ENCODE measurements around the gene RNF125.
A peak's percentile ranks its signal among the peaks of the same experiment; 100 is the strongest.

RNF125 gene
- long read RNA-seq, full-length matches to known transcripts = 70 of 103 reads
- long read RNA-seq, partial matches to known transcripts = 3 of 103 reads
- long read RNA-seq, other reads (novel, unspliced or antisense) = 30 of 103 reads

DNA sequence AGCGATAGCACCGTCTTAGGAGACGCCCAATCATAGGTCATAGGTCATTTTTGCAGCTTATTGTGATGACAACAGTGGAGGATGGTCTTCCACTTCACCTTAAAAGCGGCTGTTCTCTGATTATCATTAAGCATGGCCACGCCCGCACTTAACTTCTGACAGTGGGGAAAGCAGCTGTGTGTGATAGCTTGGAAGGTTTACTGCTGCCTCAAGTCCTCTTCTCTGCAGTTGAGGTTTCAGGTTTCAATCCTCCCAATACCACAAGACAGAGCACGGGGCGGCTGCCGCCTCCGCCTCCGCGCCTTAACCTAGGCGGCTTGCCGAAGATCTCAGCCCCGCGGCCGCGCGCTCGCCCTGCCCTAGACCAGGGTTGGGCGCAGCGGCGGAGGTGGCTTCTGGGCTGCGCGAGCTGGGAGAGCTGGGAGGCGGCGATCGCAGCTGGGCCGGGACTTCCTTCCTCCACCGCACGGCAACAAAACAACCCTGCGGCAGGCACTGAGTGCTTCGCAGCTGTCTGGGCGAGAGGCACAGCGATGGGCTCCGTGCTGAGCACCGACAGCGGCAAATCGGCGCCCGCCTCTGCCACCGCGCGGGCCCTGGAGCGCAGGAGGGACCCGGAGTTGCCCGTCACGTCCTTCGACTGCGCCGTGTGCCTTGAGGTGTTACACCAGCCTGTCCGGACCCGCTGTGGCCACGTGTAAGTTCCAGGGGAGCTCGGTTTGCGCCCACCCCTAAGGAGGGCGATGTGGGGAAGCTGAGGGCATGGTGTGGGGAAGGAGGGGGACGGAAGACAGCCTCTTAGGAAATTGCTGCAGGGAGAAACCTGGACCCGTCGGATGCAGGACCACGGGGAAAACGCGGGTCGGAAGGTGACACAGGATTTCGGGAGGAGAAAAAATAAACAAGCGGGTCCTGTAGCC is at the start of gene RNF125:
Gene RNF125, plus strand, starts transcription at position 495 of the 920 bp plus-strand sequence. Its CDS starts 39 bp downstream, at position 534.
- peak; percentile 75 to 96 for DNase-seq (ENCODE audit: low read depth in 1 of 2, low spot score in 1 of 2)
- Histone ChIP-seq H3K27ac (replicated peaks) (peak within 1 kb of the TSS; percentile 80), H3K27me3 (ENCODE audit: insufficient read depth, poor library complexity, severe bottlenecking) (no peaks in the 10 kb centered on the region), H3K4me3 (replicated peaks; ENCODE audit: insufficient read depth, low read length) (peak within 1 kb of the TSS; percentile 69)
- TF ChIP-seq CTCF (IDR thresholded peaks at IDR 0.05; ENCODE audit: insufficient read depth, low read length) = no peak
- peak; percentile 80 for TF ChIP-seq SPI1 (IDR thresholded peaks at IDR 0.05; ENCODE audit: borderline replicate concordance, low read depth)
- TF ChIP-seq REST (IDR thresholded peaks at IDR 0.05; ENCODE audit: insufficient replicate concordance, low read depth) = peak; percentile 62
- TF ChIP-seq POLR2AphosphoS5 (IDR thresholded peaks at IDR 0.05; ENCODE audit: low read depth) = peak; percentile 97
- peak; percentile 21; the same call in 1 of the 2 replicates for TF ChIP-seq GABPA (IDR thresholded peaks at IDR 0.05; ENCODE audit: low read depth)

GRCh38 chr18:31970617-31971016 is 48.0 kb upstream of the RNF125 start:
- H3K27ac ChIP-seq (replicated peaks) = no peak overlapping the region
- TF ChIP-seq CTCF (IDR thresholded peaks at IDR 0.05; ENCODE audit: insufficient read depth, low read length) = no peak
- H3K4me3 ChIP-seq (replicated peaks; ENCODE audit: insufficient read depth, low read length) = no peak overlapping the region
- H3K27me3 ChIP-seq (ENCODE audit: insufficient read depth, poor library complexity, severe bottlenecking) = no peaks in the 10 kb centered on the region
- DNase-seq (ENCODE audit: low read depth in 1 of 2, low spot score in 1 of 2) = no peak

GRCh38 chr18:31973929-31974546 is 44.6 kb upstream of the RNF125 start:
- H3K4me3 ChIP-seq (replicated peaks; ENCODE audit: insufficient read depth, low read length) = no peak overlapping the region
- no peak for DNase-seq (ENCODE audit: low read depth in 1 of 2, low spot score in 1 of 2)
- no peak overlapping the region for H3K27ac ChIP-seq (replicated peaks)
- no peaks in the 10 kb centered on the region for H3K27me3 ChIP-seq (ENCODE audit: insufficient read depth, poor library complexity, severe bottlenecking)
- TF ChIP-seq SPI1 (IDR thresholded peaks at IDR 0.05; ENCODE audit: borderline replicate concordance, low read depth) (no peak), CTCF (IDR thresholded peaks at IDR 0.05; ENCODE audit: insufficient read depth, low read length) (no peak), POLR2AphosphoS5 (IDR thresholded peaks at IDR 0.05; ENCODE audit: low read depth) (no peak), GABPA (IDR thresholded peaks at IDR 0.05; ENCODE audit: low read depth) (no peak), REST (IDR thresholded peaks at IDR 0.05; ENCODE audit: insufficient replicate concordance, low read depth) (no peak)

Data from HL-60 (cell line).